Stimulated activated CD4-positive, alpha-beta T cell treated with anti-CD3 and anti-CD28 coated beads, Interleukin-1b, Interleukin-23, amount 100 ng/mL, for 24 hours (primary cell): ENCODE results near the gene PIM3.
A peak's percentile ranks its signal among the peaks of the same experiment; 100 is the strongest.

Experiments used
- DNase-seq, 4 experiments: peaks; one replicate each; pipeline ENCODE4 v3.0.0-alpha.2; 2020; ENCODE audit warnings: low read depth in 4 of 4, low spot score in 1 of 4

The PIM3 gene

GRCh38 chr22:49960159-49961004 lies at the start of gene PIM3:
TSS of gene PIM3 (plus strand) at chr22:49960772. CDS start at chr22:49960948, 176 bp downstream.
- DNase-seq: peak; percentile 71 to 93 (median 80)

DNA sequence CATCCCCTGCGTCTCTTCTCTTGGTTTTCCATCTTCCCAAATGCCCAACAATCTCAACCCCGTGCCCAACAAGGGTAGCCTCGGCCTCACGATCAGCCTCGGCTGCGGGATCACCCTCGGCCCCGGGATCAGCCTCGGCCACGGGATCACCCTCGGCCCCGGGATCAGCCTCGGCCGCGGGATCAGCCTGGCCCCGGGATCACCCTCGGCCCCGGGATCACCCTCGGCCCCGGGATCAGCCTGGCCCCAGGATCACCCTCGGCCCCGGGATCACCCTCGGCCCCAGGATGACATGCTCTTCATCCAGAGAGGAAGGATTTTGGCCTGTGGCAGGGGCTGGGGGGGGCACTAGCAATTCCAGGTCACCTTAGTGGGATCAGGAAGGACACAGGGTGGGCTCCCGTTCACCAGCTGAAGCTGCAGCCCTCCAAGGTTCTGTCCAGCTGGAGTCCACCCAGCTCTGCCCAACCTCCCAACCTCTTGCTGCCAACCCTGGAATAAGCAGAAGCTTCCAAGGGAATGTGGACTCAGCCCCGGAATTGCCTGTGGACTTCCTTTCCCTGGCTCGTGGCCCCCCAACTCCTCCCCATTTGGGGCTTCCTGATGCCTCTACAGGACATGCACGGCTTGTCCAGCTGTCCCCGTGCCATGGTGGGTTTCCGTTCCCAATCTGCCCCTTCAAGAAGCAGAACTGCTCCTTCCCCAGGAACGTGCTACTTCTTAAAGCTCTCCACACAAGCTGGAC lies 48.5 kb upstream of the PIM3 start:
- DNase-seq: no peak

DNA sequence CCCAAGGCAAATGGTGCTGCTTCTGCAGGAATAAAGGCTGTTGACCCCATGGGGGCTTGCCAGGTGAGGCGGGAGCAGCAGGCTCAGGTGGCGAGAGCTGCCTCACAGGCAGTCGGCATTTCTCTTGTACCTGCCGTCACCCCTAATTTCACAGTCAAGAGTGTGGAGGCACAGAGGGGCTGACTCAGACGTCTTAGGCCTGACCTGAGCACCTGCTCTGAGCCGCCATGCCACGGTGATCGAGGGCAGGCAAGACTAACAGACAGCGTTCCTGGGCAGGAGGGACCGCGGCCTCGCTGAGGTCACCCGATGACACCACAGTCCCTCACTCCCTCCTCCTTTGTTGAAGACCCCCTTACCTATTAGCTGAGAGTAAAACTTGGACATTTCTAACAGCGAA lies 47.5 kb upstream of the PIM3 start:
- no peak for DNase-seq

GRCh38 chr22:49913446-49913845 lies 47.1 kb upstream of the PIM3 start:
- no peak for DNase-seq

- DNase-seq: no peak
These were observed 46.3 kb upstream of the PIM3 start for GRCh38 chr22:49914256-49914655.

DNA sequence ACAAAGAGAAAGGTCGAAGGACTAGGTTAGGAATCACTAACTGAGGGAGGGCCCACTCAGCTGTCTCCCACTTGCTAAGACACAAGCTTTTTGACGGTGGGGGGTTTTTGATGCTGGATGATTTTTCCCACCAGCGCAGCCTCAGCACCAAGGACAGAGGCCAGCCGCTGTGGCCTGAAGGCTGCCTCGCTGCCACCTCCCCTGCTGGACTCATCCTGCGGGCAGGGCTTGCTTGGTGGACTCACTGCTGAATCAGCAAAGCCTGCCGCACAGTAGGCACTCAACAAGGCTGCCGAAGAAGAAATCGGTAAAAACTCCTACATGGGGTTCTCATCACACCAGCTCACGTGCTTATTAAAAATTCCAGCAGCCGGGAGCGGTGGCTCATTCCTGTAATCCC lies 45.0 kb upstream of the PIM3 start:
- DNase-seq: no peak

DNA sequence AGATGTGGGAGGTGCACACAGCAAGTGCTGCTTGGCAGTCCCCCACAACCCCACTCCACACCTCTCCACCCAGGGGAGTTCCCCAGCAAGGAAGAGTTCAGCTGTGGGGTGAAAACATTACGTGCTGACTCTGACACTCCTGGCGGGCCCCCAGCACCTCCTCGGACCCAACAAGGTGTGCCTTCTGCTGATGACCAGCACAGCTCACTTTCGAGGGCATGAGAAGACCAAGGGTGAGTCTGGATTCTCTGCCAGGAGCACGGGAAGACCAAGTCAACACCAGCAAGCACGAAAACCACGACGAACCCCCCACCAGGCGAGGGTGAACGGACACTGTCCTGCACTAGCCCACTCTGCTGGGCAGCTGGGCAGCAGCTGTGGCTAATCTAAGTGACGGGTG lies 43.7 kb upstream of the PIM3 start:
- DNase-seq: no peak

GRCh38 chr22:49917974-49918910 lies 42.3 kb upstream of the PIM3 start, which contains the start of the genes ALG12 and CRELD2:
TSS of gene ALG12 (minus strand) at chr22:49918438. CDS start at chr22:49913765, 4,673 bp downstream.
TSS of gene CRELD2 (plus strand) at chr22:49918634. CDS start at chr22:49918770, 136 bp downstream.
- peak; percentile 91 to 96 (median 93) for DNase-seq

- DNase-seq: no peak
These were observed 41.4 kb upstream of the PIM3 start for GRCh38 chr22:49918911-49919881.

GRCh38 chr22:49920859-49921258 lies 39.7 kb upstream of the PIM3 start:
- DNase-seq: no peak

GRCh38 chr22:49921508-49922278 lies 38.9 kb upstream of the PIM3 start:
- no peak for DNase-seq

DNA sequence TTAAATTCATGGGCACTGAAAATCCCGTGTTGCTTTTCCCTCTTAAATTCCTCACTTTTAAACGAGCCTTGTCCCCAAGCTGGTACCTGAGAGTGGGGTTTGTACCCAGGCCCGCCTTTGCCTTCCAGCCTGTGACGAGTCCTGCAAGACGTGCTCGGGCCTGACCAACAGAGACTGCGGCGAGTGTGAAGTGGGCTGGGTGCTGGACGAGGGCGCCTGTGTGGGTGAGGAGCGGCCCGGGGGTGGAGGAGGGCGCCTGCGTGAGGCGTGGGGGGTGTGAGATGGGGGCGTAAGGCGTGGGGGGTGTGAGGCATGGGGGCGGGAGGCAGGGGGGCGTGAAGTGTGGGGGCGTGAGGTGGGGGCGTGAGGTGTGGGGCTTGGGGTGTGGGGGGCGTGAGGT lies 38.1 kb upstream of the PIM3 start:
- DNase-seq: no peak

GRCh38 chr22:49922926-49923325 lies 37.6 kb upstream of the PIM3 start:
- DNase-seq: no peak

GRCh38 chr22:49923445-49923844 lies 37.1 kb upstream of the PIM3 start:
- DNase-seq: no peak

DNA sequence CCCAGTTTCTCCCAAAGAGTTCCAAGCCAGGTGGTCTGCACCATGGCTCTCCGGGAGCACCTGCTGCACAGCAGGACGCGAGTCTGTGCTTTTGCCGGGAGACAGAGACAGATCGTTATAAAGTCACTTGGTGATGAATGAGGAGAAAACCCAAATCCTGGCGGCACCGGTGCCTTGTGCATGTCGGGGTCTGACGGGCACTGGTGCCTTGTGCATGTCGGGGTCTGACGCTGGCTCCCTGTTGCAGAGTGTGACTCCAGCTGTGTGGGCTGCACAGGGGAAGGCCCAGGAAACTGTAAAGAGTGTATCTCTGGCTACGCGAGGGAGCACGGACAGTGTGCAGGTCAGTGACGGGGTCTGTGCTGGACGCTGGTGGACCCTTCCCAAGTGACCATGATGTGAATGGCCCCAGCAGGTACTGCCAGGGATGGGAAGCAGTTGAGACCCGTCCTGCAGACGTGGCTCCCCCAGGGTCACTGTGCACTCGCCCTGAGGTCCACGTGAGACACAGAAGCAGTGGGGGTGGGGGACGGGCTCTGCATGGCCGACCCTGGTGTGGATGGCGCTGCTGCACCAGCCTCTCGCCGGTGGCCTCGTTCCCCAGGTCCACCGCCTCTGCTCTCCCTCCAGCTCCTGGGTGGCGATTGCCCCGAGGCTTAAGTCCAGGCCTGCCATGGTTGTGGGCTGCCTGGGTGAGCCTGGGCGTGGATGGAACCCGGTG lies 36.3 kb upstream of the PIM3 start:
- DNase-seq: no peak

- peak in 1 of 4 experiments; percentile 42 for DNase-seq
These were observed 34.9 kb upstream of the PIM3 start for GRCh38 chr22:49925525-49926128.

GRCh38 chr22:49926916-49927315 lies 33.7 kb upstream of the PIM3 start:
- no peak for DNase-seq
